Measurements from ENCODE around the gene USF2. TPM values are rescaled to one million over a fixed set of nuclear protein-coding genes. Genes with fewer than 3 reads are reported as not detected.

The USF2 gene
- total and polyA plus RNA-seq, 12 donors = 125 to 185 (median 151) TPM

DNA sequence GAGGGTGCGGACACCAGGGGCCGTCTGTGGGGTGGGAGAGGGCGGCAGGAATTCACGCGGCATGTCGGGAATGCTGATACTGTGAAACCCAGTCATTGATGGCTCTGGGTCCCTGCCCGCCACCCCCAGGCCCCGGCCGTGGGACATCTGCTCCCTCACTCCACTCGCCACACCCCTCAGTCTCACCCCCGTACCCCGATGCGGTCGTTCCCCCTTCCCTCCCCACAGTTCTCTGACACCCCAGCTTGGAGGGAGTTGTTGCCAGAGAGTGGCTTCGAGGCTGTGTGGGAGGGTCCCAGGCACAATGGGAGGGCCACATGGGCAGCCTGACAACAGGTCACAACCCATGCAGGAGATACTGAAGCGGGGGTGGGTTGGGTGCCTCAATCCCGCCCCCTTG, 25.0 kb downstream of the USF2 start:
- WGBS, 2 donors = 29 to 30% methylated on average over 17 of the region's 17 CpGs
- Histone ChIP-seq H3K27ac (no peak overlapping the region), H3K4me3 (no peak overlapping the region), H3K9me3 (no peaks in the 10 kb centered on the region), H3K4me1 (peaks cover 0 to 6% (median 0%) of the 10 kb centered on the region in 9 donors), H3K27me3 (peaks cover 0 to 59% (median 27%) of the 10 kb centered on the region in 7 donors), H3K36me3 (no peaks in the 10 kb centered on the region)
- no peak for DNase-seq
- TF ChIP-seq, protein P1, sequence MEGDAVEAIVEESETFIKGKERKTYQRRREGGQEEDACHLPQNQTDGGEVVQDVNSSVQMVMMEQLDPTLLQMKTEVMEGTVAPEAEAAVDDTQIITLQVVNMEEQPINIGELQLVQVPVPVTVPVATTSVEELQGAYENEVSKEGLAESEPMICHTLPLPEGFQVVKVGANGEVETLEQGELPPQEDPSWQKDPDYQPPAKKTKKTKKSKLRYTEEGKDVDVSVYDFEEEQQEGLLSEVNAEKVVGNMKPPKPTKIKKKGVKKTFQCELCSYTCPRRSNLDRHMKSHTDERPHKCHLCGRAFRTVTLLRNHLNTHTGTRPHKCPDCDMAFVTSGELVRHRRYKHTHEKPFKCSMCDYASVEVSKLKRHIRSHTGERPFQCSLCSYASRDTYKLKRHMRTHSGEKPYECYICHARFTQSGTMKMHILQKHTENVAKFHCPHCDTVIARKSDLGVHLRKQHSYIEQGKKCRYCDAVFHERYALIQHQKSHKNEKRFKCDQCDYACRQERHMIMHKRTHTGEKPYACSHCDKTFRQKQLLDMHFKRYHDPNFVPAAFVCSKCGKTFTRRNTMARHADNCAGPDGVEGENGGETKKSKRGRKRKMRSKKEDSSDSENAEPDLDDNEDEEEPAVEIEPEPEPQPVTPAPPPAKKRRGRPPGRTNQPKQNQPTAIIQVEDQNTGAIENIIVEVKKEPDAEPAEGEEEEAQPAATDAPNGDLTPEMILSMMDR (IDR thresholded peaks at IDR 0.05) = no peak
- intact Hi-C loops (cut with DNase I) = no loop called here
- ATAC-seq = no peak

DNA sequence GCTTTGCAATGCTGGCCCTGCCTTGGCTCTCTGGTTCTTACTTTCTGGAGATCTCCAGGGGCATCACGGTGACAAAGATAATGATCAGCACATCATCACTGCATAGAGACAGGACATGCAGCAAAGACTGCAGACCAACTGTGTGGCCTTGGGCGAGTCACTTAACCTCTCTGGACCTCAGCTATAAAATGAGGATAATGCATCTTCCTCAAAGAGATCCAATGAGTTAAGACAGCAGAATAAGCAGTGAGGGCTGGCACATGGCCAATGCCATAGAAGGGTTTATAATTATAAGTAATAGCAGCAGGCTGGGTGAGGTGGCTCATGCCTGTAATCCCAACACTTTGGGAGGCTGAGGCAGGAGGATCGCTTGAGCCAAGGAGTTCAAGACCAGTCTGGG, 25.6 kb downstream of the USF2 start:
- TF ChIP-seq, protein P1 (IDR thresholded peaks at IDR 0.05) = no peak
- 66 to 70% methylated on average over 3 of the region's 3 CpGs for WGBS, 2 donors
- Histone ChIP-seq H3K4me1 (peaks cover 0 to 6% (median 0%) of the 10 kb centered on the region in 9 donors), H3K4me3 (no peak overlapping the region), H3K36me3 (no peaks in the 10 kb centered on the region), H3K9me3 (no peaks in the 10 kb centered on the region), H3K27ac (no peak overlapping the region), H3K27me3 (peaks cover 0 to 64% (median 31%) of the 10 kb centered on the region in 7 donors)
- intact Hi-C loops (cut with DNase I) = no loop called here
- DNase-seq = no peak
- ATAC-seq = no peak

DNA sequence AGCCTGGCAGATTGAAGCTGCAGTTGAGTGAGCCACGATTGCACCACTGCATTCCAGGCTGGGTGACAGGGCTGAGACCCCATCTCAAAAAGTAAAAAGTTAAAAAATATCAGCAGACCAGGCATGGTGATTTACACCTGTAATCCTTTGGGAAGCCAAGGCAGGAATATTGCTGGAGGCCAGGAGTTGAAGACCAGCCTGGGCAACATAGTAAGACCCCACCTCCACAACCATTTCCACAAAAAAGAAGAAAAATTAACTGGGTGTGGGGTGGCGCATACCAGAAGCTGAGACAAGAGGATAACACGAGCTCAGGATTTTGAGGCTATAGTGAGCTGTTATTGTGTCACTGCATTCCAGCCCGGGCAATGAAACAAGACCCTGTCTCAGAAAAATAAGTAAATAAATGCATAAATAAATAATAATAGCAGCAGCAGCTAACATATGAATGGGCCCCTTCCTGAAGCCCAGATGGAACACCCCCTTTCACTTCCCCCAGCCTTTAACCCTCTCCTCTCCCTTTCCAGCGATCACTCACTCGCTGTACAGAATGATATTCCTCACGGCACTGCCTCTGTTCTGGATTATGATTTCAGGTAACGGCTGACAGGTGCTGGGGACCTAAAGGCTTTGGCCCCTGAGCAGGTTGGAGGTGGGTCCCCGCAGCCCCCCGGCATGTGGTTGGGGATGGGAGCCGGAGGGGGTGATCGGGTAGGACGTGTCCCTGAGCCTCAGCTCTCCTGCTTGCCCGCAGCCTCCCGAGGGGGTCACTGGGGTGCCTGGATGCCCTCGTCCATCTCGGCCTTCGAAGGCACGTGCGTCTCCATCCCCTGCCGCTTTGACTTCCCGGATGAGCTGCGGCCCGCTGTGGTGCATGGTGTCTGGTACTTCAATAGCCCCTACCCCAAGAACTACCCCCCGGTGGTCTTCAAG, 26.4 kb downstream of the USF2 start:
- ATAC-seq (no peak), DNase-seq (no peak)
- TF ChIP-seq, protein P1 (IDR thresholded peaks at IDR 0.05) = no peak
- Histone ChIP-seq H3K27ac (no peak overlapping the region), H3K9me3 (no peaks in the 10 kb centered on the region), H3K4me3 (no peak overlapping the region), H3K36me3 (no peaks in the 10 kb centered on the region), H3K4me1 (peaks cover 0 to 6% (median 0%) of the 10 kb centered on the region in 9 donors), H3K27me3 (peaks cover 0 to 70% (median 38%) of the 10 kb centered on the region in 7 donors)
- WGBS, 2 donors = 52 to 61% methylated on average over 25 of the region's 25 CpGs
- intact Hi-C loops (cut with DNase I) = no loop called here

DNA sequence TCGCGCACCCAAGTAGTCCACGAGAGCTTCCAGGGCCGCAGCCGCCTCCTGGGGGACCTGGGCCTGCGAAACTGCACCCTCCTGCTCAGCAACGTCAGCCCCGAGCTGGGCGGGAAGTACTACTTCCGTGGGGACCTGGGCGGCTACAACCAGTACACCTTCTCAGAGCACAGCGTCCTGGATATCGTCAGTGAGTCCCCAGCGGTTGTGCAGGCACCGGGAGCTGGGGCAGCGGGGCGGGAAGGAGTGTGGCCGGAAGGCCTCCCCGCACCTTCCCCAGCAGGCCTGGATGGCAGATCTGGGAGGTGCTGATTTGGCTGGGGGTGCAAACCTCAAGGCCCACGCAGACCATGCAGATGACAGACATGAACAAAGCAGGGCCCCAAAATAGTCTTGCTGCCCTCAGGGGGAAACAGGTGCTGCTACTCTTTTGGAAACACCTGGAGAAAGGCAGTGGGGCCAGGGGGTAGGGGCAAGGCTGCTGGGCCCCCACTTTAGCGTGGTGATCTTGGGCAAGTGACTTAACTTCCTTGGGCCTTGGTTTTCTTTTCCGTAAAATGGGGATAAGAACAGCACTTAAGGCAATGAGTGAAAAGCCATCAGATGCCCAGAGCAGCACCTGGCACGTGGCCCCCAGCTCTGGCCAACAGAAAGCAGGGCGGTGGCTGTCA, 27.2 kb downstream of the USF2 start:
- peaks cover 0 to 73% (median 44%) of the 10 kb centered on the region in 7 donors for H3K27me3 ChIP-seq
- WGBS, 2 donors = 44% methylated on average over 24 of the region's 24 CpGs

More for the DNA sequence above, 27.2 kb downstream of the USF2 start:
- H3K27ac ChIP-seq = no peak overlapping the region
- intact Hi-C loops (cut with DNase I) = no loop called here
- DNase-seq = no peak
- H3K9me3 ChIP-seq = no peaks in the 10 kb centered on the region
- H3K36me3 ChIP-seq = no peaks in the 10 kb centered on the region
- peaks cover 0 to 6% (median 0%) of the 10 kb centered on the region in 9 donors for H3K4me1 ChIP-seq
- TF ChIP-seq, protein P1 (IDR thresholded peaks at IDR 0.05) = no peak
- ATAC-seq = no peak
- no peak overlapping the region for H3K4me3 ChIP-seq
